ENCODE results near the gene PLD4.
"Not testable (repeated sequence)": the region's sequence is repeated elsewhere in the genome, so short reads cannot be mapped to it uniquely, and the experiment has no call there.

The PLD4 gene

DNA sequence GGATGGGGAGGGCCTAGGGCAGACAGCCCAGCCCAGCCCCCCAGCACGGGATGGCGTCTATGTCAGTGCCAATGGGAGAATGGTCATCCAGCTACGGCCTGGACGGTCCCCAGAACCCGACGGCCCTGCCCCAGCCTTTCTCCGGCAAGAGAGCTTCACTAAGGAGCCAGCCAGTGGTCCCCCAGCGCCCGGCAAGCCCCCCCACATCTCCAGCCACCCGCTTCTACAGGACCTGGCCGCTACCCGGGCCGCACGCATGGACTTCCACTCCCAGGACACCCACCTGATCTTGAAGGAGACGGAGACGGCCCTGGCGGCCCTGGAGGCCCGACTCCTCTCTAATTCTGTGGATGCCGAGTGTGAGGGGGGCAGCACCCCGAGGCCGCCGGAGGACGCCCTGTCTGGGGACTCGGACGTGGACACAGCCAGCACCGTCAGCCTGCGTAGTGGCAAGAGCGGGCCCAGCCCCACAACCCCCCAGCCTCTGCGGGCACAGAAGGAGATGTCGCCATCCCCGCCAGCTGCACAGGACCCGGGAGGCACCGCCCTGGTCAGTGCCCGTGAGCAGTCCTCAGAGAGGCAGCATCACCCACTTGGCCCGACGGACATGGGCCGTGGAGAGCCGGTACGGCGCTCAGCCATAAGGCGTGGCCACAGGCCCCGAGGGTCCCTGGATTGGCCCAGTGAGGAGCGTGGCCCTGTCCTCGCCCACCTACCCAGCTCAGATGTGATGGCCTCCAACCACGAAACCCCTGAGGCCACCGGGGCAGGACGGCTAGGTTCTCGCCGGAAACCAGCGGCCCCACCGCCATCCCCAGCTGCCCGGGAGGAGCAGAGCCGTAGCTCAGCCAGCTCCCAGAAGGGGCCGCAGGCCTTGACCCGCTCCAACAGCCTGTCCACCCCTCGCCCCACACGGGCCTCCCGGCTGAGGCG lies 37.7 kb upstream of the PLD4 start:
- no peak for DNase-seq

DNA sequence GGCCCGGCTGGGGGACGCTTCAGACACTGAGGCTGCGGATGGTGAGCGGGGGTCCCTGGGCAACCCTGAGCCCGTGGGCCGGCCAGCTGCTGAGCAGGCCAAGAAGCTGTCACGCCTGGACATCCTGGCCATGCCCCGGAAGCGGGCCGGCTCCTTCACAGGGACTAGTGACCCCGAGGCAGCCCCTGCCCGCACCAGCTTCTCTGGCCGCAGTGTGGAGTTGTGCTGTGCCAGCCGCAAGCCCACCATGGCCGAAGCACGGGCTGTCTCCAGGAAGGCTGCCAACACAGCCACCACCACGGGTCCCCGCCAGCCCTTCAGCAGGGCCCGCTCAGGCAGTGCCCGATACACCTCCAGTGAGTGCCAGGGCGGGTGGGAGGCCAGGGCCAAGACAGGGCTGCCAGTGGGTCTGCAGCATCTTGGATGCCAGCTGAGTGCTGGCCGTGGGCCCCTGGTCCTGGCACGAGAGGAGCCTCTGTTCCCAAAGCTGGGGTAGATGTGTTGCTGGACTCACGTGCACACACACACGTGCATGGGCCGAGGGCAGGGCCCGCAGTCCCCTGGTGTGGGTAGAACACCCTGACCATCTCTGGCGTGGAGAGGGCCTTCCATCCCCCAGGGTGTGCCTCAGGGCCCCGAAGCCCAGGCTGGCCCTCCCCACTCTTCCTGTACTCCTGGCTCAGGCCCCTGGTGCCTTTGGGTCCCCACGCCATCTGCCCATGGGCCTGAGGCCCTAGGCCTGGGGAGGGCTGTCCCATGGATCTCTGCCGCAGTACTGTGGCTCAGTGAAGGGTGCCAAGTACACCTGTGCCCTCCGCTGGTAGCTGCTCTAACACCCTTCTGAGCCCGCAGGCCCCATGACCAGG lies 36.8 kb upstream of the PLD4 start:
- DNase-seq = no peak

DNA sequence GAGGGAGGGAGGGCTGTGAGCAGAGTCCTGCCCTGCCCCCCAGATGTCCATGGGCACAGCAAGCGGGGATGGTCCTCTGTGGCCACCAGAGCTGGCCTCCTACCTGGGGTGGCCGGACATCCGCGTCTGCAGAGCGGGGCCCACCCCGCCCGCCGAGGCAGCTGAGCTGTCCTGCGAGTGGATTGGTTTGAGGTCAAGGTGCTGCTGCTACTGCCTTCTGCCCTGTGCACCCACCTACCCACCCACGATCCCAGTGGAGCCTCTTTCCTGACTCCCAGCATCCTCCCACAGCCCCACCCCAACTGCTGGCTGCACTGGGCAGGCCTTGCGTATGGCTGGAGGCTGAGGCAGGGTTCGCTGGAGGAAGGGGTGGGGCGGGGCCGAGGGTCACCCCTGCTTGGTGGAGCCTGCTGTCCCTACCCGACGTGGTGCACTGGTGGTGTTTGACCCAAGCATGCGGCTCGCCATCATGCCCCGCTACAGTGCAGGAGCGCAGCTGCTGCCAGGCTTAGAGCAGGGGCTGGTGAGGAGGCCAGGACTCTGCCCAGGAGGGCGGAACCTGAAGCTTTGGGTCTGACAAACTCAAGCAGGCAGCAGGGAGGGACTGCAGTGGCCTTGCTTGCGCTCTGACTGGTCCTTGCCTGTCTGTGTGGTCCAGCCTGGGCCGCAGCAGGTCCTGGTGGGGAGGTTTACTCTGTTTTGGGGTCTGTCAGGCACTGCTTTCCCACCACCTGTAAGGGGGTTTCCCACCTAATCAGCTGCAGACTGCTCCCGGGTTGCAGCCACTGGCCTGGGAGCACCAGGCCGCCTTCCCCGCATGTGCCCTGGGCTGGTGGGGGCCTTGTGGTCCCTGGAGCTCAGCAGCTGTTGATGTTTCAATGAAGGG lies 35.9 kb upstream of the PLD4 start:
- no peak for DNase-seq

DNA sequence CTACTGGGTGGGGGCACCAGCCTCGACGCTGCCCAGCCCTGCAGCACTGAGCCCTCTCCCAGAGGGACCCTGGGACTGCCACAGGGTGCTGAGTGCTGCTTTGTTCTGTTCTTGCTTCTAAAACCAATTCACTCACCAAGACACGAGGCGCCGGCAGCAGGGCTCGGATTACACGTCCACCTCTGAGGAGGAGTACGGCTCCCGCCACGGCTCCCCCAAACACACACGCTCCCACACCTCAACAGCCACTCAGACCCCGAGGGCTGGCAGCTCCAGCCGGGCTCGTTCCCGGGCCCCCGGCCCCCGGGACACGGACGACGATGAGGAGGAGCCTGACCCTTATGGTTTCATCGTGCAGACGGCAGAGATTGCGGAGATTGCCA lies 35.3 kb upstream of the PLD4 start:
- no peak for DNase-seq

DNA sequence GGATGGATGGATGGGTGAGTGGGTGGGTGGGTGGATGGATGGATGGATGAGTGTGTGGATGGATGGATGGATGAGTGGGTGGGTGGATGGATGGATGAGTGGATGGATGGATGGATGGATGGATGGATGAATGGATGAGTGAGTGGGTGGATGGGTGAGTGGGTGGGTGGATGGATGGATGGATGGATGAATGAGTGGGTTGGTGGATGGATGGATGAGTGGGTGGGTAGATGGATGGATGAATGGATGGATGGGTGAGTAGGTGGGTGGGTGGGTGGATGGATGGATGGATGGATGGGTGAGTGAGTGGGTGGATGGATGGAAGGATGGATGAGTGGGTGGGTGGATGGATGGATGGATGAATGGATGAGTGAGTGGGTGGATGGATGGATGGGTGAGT lies 34.4 kb upstream of the PLD4 start:
- not testable (repeated sequence) for DNase-seq

DNA sequence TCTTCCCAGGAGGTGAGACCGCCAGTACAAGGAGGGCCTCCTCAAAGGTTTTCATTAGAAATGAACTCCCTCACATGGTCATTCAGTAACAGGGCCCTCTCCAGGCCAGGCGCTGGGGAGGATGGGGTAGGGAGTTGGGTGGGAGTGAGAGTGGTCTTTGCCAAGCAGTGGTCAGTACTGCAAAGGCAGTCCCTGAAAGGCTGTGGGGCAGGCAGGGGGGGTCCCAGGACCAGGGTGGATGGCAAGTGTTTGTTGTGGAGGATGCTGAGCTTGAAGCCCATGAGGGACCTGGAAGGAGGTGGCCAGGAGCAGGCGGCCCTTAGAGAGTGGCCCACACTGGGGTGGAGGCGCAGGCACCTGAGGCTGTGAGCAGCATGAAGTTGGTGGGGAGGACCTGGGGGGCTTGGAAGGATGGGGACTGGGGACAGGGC lies 33.5 kb upstream of the PLD4 start:
- no peak for DNase-seq

DNA sequence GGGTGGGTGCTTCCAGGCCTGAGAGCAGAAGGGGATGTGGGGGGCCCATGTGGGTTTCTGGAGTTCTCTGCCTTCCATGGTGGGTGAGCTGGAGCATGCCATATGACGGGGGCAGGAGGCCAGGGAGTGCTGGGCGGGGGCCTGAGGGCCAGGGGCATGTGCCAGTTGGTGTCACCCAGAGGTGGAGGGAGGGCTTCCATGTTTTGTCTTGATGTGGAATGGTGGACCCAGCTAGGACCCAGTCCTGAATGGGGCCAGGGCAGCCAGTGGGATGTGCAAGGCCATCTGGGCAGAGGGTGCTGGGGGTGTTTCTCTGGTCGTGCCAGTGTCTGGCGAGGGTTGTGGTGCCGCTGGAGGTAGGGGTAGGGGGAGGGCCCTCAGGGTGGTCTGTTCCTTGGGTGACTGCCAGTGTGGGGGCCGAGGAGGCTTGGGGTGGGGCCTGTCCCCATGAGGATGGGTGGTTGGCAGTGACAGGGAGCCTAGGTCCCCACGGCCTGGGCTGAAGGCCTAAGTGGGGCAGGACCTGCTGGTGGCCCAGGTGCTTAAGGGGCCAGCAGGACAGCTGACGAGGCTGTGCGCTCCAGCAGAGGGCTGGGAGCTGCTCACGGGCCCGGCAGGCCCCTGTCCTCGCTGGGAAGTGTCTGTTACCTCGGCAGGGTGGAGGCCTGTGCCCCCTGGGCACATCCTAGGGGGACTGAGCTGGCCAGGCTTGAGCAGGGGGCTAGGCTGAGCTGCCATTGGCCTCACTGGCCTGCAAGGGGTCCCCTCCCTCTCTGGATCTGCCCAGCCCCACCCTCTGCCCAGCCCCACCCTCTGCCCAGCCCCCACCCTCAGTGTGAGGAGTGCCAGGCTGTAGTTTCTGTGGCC lies 32.8 kb upstream of the PLD4 start:
- DNase-seq = no peak

DNA sequence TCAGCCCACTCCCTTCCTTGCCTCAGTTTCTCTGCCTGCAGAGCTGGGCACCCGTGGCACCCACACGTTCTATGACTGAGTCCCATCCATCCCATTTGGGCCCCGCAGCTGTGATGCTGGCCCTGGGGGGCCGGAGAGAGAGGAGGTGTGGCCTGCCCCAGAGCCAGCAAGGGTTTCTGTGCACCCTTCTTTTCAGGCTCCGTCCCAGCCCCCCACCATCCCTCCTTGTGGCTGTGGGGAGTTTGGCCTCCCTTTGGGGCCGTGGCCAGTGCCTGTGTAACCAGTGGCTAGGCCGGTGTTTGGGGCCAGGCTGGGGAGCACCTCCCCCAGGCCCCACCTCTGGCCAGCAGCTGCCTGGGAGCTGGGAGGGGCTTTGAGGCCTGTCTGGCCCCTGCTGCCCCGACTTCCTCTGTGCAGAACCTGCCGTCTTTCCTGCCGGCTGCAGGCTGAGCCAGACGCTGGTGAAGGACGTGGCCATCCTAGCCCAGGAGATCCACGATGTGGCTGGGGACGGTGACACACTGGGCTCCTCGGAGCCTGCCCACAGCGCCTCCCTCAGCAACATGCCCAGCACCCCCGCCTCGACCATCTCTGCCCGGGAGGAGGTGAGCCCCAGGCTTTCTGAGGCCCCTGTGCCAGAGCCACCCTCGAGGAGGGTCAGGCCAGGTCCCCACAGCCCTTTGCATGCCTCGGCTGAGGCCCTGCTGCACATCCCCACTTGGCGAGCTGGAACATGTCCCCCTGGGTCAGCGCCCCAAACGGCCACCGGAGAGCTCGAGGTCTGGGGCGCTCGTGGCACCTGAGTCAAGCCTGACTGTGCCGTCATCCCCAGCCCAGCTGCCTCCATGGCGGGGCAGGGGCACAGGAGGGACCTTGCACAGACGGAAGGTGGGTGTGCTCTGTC lies 31.9 kb upstream of the PLD4 start:
- DNase-seq = no peak

DNA sequence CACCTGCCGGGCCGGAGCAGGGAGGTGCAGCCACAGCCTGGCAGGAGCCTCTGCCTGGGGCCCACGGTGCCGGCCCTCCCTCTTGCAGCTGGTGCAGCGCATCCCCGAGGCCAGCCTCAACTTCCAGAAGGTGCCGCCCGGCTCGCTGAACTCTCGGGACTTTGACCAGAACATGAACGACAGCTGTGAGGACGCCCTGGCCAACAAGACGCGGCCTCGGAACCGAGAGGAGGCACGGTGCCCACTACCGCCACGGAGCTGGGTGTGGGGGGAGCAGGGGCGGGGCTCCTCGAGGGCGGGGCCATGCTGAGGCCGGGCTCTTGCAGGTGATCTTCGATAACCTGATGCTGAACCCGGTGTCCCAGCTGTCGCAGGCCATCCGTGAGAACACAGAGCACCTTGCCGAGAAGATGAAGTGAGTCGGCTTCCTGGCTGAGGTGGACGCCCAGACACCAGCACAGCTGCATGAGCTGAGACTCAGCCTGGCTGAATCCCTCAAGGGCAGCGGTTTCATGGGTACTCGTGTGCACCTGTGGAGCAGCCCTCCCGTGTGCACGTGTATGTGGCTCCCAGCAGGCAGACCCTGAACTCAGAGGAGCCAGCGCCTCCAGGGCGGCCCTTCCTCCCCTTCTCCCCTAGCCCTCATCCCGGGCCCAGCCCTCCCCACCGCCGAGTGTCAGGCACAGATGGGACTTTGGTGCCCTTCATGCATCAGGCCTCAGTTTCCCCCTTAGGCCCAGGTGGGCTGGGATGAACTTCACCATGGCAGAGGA lies 31.1 kb upstream of the PLD4 start:
- peak; percentile 5 for DNase-seq

DNA sequence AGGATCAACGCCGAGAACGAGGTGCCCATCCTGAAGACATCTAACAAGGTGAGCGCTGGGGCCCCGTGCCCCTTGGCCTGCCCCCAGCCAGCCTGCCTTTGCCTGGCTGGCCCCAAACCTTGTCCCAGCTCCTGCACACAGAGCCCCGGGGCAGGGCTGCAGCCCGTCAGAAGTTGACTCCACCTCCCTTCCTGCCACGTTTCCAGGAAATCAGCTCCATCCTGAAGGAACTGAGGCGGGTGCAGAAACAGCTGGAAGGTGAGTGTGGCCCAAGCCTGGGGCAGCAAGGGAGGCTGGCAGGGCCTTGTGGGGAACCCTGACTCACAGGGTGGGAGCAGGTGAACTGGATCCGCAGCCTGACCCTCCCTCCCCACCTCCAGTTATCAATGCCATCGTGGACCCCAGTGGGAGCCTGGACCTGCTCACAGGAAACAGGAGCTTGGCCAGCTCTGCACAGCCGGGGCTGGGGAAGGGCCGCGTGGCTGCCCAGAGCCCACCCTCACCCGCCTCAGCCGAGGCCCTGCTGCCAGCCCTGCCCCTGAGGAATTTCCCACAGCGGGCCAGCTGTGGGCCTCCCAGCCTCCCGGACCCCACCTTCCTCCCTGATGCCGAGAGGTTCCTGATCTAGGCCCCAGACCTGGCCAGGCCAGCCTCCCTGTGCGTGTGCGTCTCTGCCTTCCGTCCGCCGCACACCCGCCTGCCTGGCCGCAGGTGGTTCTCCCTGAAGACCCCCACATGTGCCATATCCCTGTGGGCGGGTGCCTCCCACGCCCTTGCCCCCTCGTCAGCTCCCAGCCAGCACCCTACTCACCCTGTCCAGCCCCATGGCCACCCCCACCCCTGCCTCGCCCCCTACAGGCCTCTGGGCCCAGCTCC lies 30.1 kb upstream of the PLD4 start:
- DNase-seq = no peak

DNA sequence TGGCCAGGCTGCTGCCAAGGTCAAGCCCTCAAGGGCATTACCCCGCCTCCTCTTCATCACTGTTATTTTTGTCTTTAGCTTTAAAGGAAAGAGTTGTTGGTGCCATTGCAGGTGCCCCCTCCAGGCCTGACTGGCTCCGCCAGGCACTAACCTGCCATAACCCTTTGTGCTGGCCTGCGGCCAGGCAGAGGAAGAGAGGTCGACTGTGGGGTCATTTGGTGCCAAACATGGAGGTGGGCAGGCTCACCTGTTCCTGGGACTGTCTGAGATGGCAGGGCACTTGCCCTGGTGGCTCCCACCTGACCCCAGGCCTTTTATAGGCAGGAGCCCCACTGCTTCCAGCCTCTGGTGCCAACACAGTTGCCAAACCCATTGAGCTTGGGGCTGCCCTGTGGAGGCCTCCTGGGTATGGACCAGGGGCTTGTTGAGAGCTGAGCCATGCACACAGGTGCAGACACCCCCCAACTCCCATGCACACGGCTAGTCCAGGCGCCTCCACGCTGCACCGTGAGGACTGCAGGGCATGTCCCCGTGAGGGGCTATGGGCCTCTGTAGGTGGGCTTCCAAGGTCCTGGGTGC lies 29.4 kb upstream of the PLD4 start:
- DNase-seq = no peak

DNA sequence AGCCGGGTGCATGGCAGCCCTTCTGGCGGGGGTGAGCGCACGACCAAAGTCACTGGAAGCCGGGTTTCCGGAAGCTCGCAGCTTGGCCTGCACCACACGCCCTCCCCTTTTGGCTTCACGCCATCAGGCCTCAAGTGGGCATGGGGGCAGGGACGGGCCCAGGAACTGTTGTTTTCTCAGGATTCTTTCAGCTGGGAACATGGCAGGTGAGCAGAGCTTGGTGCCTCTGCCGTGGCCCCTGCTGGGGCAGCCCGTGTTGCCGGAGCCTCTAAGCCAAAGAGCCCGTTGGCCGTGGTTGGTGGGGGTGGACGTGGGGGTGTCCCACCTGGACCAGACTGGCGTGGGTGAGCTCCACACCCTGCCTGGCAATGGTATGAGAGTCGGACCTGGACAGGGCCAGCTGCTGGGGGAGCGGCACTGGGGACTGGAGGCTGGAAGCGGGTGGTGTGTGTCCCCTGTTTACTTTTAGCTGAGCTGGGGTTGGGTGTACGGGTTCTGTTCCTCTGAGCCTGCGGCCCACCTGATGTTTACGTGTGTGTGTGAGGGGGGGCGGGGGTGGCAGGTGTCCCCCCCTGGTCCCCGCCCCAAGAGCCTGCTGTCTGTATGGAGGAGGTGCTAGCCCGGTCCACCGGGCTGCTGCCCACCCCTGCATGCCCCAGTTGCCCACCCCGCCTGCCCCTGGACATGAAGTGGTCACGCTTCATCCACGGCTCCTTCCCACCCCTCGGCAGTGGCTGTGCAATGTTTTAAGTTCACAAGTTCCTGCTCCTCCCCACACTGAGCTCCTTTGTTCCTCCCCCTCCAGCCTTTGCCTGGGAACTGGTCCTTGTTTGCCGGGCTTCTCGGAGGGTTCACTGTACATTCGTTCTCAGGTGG lies 28.7 kb upstream of the PLD4 start:
- DNase-seq = no peak

DNA sequence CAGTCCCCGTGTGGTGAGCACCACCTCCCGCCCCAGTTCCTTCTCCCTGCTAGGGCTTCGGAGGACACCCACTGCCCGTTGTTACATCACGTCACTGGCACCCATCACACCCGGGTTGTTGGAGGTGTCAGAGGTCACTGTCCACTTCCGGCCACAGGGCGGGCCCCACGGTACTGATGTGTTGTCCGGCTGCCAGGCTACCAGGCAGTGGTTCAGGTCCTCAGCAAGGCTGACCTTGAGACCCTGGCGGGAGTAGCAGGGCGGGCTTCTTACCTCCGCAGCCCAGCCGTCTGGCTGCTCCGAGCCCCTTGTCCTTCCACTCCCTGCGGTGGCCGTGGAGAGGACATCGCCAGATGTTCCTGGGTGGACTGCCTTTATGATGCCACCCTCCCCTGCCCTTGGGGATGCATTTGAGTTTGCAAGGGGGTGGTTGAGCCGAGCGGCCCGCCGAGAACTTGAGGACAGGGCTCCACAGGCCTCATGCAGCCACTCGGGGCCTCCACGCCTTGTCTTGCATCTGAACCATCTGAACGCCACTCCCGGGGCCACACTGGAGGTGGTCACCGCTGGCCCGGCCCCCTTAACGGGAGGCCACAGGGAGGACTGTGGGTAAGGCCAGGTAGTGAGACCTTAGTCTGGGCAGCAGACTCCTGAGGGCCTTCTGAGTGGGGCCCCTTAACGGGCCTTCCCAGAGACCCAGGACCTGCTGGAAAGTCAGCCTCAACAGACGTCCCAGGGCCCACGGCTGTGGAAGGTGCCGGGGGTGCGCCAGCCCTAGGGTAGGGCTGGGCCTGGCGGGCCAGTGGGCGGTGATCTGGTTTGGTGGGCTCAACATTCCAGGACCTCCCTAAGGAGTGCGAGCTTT lies 27.1 kb upstream of the PLD4 start:
- no peak for DNase-seq

DNA sequence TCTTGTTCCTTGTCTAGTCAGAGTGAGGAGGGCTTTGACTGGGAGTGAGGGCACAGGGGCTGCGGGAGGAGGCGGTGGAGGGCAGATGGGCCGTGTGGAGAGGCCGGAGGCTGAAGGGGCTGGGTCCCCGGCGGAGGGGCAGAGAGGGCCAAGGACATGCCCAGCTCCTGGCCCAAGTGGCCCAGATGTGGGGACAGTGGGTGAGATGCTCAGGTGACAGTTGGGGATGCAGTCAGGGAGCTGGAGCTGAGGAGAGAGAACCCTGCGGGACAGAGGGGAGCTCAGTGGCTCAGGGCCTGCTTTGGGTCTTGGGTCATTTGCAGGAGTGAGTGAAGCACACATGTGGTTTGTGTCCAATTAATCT lies 26.5 kb upstream of the PLD4 start:
- no peak for DNase-seq

DNA sequence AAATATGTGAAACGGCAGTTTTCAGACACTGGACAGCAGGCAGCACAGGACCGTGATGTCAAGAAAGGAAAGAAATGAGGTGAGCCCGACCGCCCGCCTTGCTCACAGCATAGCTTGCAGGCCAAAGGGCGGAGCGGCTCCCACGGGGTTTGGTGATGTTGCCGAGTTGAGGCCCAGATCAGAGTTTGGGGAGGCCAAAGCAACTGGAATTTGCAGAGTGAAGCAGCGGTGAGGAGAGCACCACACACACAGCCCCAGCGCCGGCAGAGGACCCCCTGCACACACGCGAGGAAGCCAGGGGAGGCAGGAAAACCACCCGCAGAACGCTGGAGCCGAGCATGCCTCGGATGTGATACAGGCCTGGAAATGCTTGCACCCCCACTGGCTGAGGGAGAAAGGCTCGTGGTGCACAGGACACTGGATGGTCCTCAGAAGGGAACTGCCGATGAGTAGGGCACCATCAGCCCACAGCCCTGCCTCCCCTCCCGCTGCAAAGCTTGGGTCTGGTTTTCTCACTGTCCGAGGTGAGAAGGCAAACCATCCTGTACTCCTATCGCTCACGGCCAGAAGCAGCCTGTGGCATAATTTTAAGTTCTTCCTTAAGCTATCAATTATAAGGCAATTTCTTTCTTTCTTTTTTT lies 25.7 kb upstream of the PLD4 start:
- DNase-seq = no peak

DNA sequence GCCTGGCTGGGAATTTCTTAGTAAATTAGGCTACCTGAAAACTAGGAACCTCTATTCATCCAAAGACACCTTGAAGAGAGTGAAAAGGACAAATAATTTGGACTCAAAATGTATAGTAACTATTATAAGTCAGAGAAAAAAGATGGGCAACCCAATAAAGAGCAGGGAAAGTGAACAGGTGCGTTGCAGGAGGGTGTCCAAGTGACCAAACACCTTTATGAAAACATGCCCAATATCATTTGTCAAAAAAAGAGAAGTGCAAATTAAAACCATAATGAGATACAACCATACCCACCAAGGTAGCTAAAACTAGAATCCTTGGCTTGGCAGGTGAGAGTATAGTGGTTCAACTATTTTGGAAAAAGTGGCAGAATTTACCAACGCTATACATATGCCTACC lies 24.9 kb upstream of the PLD4 start:
- no peak for DNase-seq
